B cell (primary cell): ENCODE measurements around the gene BCL3. TPM values are rescaled to one million over a fixed set of nuclear protein-coding genes. Genes with fewer than 3 reads are reported as not detected.

Experiments
- ATAC-seq: fragments of 200-7000 bp; cut with Tn5 transposase; one replicate; pipeline ENCODE4 v1.10.0; 2021; ENCODE audit warnings: low read depth, mild to moderate bottlenecking, moderate number of reproducible peaks, moderate library complexity
- CTCF ChIA-PET: fragments of 350-600 bp; sonication (Branson Sonifier 250); formaldehyde crosslinking; loops from one replicate; lab custom pipeline; 2021; ENCODE audit warnings: antibody characterized with exemption, inconsistent platforms; lab: Charles Lee
- POLR2A ChIA-PET: fragments of 350-600 bp; sonication (Branson Sonifier 250); formaldehyde crosslinking; loops from one replicate; lab custom pipeline; 2021; ENCODE audit warnings: antibody characterized with exemption; lab: Charles Lee
- DNase-seq: peaks from one replicate; pipeline ENCODE4 v3.0.0; 2013
- H2AFZ ChIP-seq: 2 replicates; pipeline ENCODE4 v1.6.1; 2012; ENCODE audit warnings: mild to moderate bottlenecking, low read depth, low read length; ENCODE audit not compliant: insufficient read depth, poor library complexity, severe bottlenecking
- H3K27ac ChIP-seq, 2 donors: 1 replicate in 1 of 2; 2 replicates in 1 of 2; pipeline ENCODE4 v1.5.1; 2012 to 2013; ENCODE audit warnings: low read length in 2 of 2, mild to moderate bottlenecking in 2 of 2, moderate library complexity in 1 of 2
- H3K27me3 ChIP-seq, 4 experiments: fragments of 200-600 bp in 1 of 4; sonication (generic) in 1 of 4; replicated peaks in 1 of 4; 1 replicate in 2 of 4; 2 replicates in 2 of 4; pipeline versions ENCODE4 v1.6.1 to v1.7.0; 2013 to 2016; ENCODE audit warnings: low read length in 3 of 4, mild to moderate bottlenecking in 2 of 4, mixed read lengths in 1 of 4, moderate library complexity in 1 of 4; ENCODE audit not compliant: insufficient read depth in 4 of 4, control insufficient read depth in 3 of 4; ENCODE audit errors: control extremely low read depth in 1 of 4
- H3K36me3 ChIP-seq, 2 experiments: replicated peaks in 1 of 2; 1 replicate in 1 of 2; 2 replicates in 1 of 2; pipeline versions ENCODE4 v1.6.1 to v1.7.1; 2013; ENCODE audit warnings: low read length in 1 of 2; ENCODE audit not compliant: insufficient read depth in 2 of 2, control insufficient read depth in 1 of 2; ENCODE audit errors: control extremely low read depth in 1 of 2, extremely low read depth in 1 of 2
- H3K4me1 ChIP-seq, 2 donors: fragments of 200-600 bp in 1 of 2; sonication (generic) in 1 of 2; 1 replicate in 1 of 2; 2 replicates in 1 of 2; pipeline versions ENCODE4 v1.5.1 to v1.6.1; 2013 to 2017; ENCODE audit warnings: low read length in 2 of 2; ENCODE audit not compliant: control insufficient read depth in 2 of 2, insufficient read depth in 2 of 2
- H3K4me2 ChIP-seq: replicated peaks from 2 replicates; pipeline ENCODE3; 2012; ENCODE audit warnings: mild to moderate bottlenecking, low read depth, low read length; ENCODE audit not compliant: poor library complexity, severe bottlenecking
- H3K4me3 ChIP-seq, 5 experiments: fragments of 200-600 bp in 1 of 5; sonication (generic) in 1 of 5; 1 replicate in 3 of 5; 2 replicates in 2 of 5; pipeline versions ENCODE4 v1.5.1 to v1.7.0; 2011 to 2016; ENCODE audit warnings: low read length in 4 of 5, mild to moderate bottlenecking in 4 of 5, low read depth in 2 of 5, control low read depth in 1 of 5, moderate library complexity in 1 of 5; ENCODE audit not compliant: insufficient read depth in 1 of 5; ENCODE audit errors: control extremely low read depth in 1 of 5, extremely low read depth in 1 of 5
- H3K79me2 ChIP-seq: fragments of 200-600 bp; sonication (generic); one replicate; pipeline ENCODE4 v1.6.0; 2016; ENCODE audit warnings: low read length; ENCODE audit not compliant: control insufficient read depth, insufficient read depth
- H3K9ac ChIP-seq: fragments of 200-600 bp; sonication (generic); 2 replicates; pipeline ENCODE4 v1.6.1; 2017; ENCODE audit warnings: mild to moderate bottlenecking, low read length, moderate library complexity
- H3K9me3 ChIP-seq, 3 donors: one replicate each; pipeline versions ENCODE4 v1.6.1 to v1.7.1; 2013; ENCODE audit warnings: low read length in 2 of 3; ENCODE audit not compliant: control insufficient read depth in 2 of 3, insufficient read depth in 1 of 3; ENCODE audit errors: control extremely low read depth in 1 of 3
- H4K20me1 ChIP-seq: 2 replicates; pipeline ENCODE4 v1.6.0; 2012; ENCODE audit warnings: mild to moderate bottlenecking, low read length; ENCODE audit not compliant: insufficient read depth, control insufficient read depth, poor library complexity, severe bottlenecking
- H3K27ac Mint-ChIP-seq: one replicate; pipeline ENCODE4 v1.8.0; 2021; ENCODE audit warnings: mixed read lengths
- H3K27me3 Mint-ChIP-seq: one replicate; pipeline ENCODE4 v1.8.0; 2021; ENCODE audit warnings: mixed read lengths
- H3K4me1 Mint-ChIP-seq: one replicate; pipeline ENCODE4 v1.8.0; 2021; ENCODE audit warnings: mixed read lengths
- H3K4me3 Mint-ChIP-seq: one replicate; pipeline ENCODE4 v1.8.0; 2021; ENCODE audit warnings: mixed read lengths
- H3K9me3 Mint-ChIP-seq: one replicate; pipeline ENCODE4 v1.8.0; 2022; ENCODE audit warnings: mixed read lengths; ENCODE audit not compliant: insufficient read depth
- EZH2 ChIP-seq: IDR thresholded peaks from 2 replicates; pipeline ENCODE4 v1.6.1; 2012; ENCODE audit warnings: borderline replicate concordance, low read depth, mild to moderate bottlenecking, moderate library complexity, low read length; ENCODE audit not compliant: insufficient read depth, poor library complexity, severe bottlenecking
- WGBS: methylation state at CpG from one replicate; pipeline ENCODE4 v1.1.5; 2013; ENCODE audit warnings: missing lambda C conversion rate; ENCODE audit not compliant: insufficient coverage; 5-methylcytosine and 5-hydroxymethylcytosine counted together
- intact Hi-C: fragments of 100-400 bp; cut with micrococcal nuclease; formaldehyde crosslinking; loops from one replicate; pipeline ENCODE4 v1.10.0; 2022
- polyA plus RNA-seq: library from polyadenylated mRNA; depleted of rRNA; stranded (reverse); fragments of >200 nt; gene quantifications from 2 replicates; pipeline ENCODE4 v1.2.3, GENCODE V29; 2012
- total RNA-seq, 2 donors: library from RNA; stranded (reverse); fragments of 120-200 nt in 1 of 2; gene quantifications; 1 replicate in 1 of 2; 2 replicates in 1 of 2; pipeline versions ENCODE4 v1.2.3 to v1.2.4, GENCODE V29; 2013 to 2022
- TF ChIP-seq, protein P1 (sequence below): fragments of 200-600 bp; IDR thresholded peaks from one replicate; pipeline ENCODE4 v1.8.0; 2022; ENCODE audit warnings: antibody characterized with exemption, mild to moderate bottlenecking

Gene BCL3
- total and polyA plus RNA-seq, 2 donors (not counting 1 experiment from before 2014, with no cell fraction given), result 52.3 to 147 TPM

- H3K27me3 Mint-ChIP-seq, result no peaks in the 10 kb centered on the region
- TF ChIP-seq, protein P1, sequence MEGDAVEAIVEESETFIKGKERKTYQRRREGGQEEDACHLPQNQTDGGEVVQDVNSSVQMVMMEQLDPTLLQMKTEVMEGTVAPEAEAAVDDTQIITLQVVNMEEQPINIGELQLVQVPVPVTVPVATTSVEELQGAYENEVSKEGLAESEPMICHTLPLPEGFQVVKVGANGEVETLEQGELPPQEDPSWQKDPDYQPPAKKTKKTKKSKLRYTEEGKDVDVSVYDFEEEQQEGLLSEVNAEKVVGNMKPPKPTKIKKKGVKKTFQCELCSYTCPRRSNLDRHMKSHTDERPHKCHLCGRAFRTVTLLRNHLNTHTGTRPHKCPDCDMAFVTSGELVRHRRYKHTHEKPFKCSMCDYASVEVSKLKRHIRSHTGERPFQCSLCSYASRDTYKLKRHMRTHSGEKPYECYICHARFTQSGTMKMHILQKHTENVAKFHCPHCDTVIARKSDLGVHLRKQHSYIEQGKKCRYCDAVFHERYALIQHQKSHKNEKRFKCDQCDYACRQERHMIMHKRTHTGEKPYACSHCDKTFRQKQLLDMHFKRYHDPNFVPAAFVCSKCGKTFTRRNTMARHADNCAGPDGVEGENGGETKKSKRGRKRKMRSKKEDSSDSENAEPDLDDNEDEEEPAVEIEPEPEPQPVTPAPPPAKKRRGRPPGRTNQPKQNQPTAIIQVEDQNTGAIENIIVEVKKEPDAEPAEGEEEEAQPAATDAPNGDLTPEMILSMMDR, result no peak
- TF ChIP-seq EZH2, result no peak
- no peaks in the 10 kb centered on the region for H3K9me3 ChIP-seq
- ATAC-seq (peak; percentile 25), DNase-seq (peak; percentile 77)
- no peak overlapping the region for H2AFZ ChIP-seq
- H3K79me2 ChIP-seq, result peaks cover 8% of the 10 kb centered on the region
- peaks cover 54 to 64% of the 10 kb centered on the region in 2 donors for H3K4me1 ChIP-seq
- ChIA-PET POLR2A (interaction anchor here (0.5 to 6.2 kb wide), 6 partner anchors 12 to 285 kb away, joined by 3 to 65 read pairs (median 8); no protein-coding TSS in a partner anchor), CTCF (interaction anchor here (0.6 to 6.2 kb wide), 9 partner anchors 10 to 80 kb away, joined by 3 to 84 read pairs (median 5); no protein-coding TSS in a partner anchor)
- peak overlapping the region; percentile 63 to 94 (median 72) for H3K4me3 ChIP-seq
- peak overlapping the region; percentile 92 for H3K9ac ChIP-seq
- peak overlapping the region; percentile 97 for H3K4me2 ChIP-seq
- peak overlapping the region; percentile 97 for H3K4me3 Mint-ChIP-seq
- intact Hi-C loops, result loop anchor here (1.0 to 5.0 kb wide), 5 partner anchors 16 to 323 kb away; partner anchors contain the start of genes GEMIN7, RELB and ZNF296
- WGBS, result under 1% methylated on average over 23 of the region's 33 CpGs
- peak overlapping the region; percentile 92 for H3K27ac ChIP-seq
- H3K9me3 Mint-ChIP-seq, result no peaks in the 10 kb centered on the region
- H3K4me1 Mint-ChIP-seq, result peaks cover 61% of the 10 kb centered on the region
- peaks cover 8% of the 10 kb centered on the region for H4K20me1 ChIP-seq
- peak overlapping the region; percentile 98 for H3K27ac Mint-ChIP-seq
- peaks cover 2 to 25% of the 10 kb centered on the region in 2 experiments for H3K36me3 ChIP-seq
- H3K27me3 ChIP-seq, result no peaks in the 10 kb centered on the region
Measured at GRCh38 chr19:44753932-44754749, 5.6 kb downstream of the BCL3 start.
